GM12875 (cell line): ENCODE data around the gene TDG.
"Not testable (repeated sequence)": the region's sequence is repeated elsewhere in the genome, so short reads cannot be mapped to it uniquely, and the experiment has no call there.

Source experiments
- H3K4me3 ChIP-seq: one replicate; pipeline ENCODE4 v1.5.1; 2011; ENCODE audit warnings: low read depth, low read length, control low read depth
- TF ChIP-seq, protein P1 (sequence below): IDR thresholded peaks from 2 replicates; pipeline ENCODE4 v1.5.1; 2011; ENCODE audit warnings: low read depth, mild to moderate bottlenecking, control low read depth, inconsistent platforms, low read length, moderate library complexity, borderline replicate concordance; ENCODE audit not compliant: insufficient read depth

TDG gene

DNA sequence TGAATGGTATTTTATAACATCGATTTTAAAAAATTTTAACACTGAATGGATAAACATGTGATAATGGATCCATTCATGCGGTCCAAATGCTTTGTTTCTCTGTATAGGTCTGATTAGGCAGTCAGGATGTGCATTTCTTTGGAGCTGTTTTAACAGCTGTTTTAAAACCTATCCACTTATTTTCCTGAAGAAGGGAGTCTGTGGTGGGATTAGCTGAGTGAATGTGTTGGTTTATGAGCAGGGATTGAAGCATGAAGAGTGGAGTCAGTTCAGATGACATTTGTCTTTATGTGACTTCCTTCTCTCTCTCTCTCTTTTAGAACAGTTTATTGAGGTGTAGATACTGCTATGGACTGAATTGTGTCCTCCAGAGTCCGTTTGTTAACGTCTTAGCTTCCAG lies 46.7 kb downstream of the TDG start:
- H3K4me3 ChIP-seq = no peak overlapping the region
- TF ChIP-seq, protein P1, sequence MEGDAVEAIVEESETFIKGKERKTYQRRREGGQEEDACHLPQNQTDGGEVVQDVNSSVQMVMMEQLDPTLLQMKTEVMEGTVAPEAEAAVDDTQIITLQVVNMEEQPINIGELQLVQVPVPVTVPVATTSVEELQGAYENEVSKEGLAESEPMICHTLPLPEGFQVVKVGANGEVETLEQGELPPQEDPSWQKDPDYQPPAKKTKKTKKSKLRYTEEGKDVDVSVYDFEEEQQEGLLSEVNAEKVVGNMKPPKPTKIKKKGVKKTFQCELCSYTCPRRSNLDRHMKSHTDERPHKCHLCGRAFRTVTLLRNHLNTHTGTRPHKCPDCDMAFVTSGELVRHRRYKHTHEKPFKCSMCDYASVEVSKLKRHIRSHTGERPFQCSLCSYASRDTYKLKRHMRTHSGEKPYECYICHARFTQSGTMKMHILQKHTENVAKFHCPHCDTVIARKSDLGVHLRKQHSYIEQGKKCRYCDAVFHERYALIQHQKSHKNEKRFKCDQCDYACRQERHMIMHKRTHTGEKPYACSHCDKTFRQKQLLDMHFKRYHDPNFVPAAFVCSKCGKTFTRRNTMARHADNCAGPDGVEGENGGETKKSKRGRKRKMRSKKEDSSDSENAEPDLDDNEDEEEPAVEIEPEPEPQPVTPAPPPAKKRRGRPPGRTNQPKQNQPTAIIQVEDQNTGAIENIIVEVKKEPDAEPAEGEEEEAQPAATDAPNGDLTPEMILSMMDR = no peak

DNA sequence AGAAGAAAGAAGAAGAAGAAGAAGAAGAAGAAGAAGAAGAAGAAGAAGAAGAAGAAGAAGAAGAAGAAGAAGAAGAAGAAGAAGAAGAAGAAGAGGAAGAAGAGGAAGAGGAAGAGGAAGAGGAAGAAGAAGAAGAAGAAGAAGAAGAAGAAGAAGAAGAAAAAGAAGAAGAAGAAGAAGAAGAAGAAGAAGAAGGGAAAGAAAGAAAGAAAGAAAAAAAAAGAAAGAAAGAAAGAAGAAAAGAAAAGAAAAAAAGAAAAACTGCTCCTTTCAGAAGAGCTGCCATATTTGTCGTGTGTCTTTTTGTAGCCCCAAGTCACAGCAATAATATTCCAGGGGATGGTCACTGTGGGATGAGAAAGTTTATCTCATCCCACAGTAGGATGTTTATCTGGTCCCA lies 56.2 kb downstream of the TDG start:
- H3K4me3 ChIP-seq = not testable (repeated sequence)

DNA sequence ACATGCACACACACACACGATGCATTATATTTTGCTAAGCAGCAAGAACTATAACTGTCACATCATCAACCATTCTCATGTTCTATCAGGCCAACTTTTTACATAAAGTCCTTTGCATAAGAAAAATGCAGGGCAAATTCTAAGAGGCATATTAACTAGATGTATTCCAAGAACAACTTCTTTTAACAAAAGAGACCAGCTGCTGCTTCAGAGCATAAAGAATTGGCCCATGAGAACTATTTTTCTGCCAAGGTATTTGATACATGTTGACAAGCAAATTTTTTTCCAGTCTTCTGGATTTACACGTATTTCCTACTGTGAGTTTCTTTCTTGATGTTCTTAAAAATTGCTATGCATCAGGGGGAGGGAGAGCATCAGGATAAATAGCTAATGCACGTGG lies 57.1 kb downstream of the TDG start:
- TF ChIP-seq, protein P1 = no peak
- no peak overlapping the region for H3K4me3 ChIP-seq

DNA sequence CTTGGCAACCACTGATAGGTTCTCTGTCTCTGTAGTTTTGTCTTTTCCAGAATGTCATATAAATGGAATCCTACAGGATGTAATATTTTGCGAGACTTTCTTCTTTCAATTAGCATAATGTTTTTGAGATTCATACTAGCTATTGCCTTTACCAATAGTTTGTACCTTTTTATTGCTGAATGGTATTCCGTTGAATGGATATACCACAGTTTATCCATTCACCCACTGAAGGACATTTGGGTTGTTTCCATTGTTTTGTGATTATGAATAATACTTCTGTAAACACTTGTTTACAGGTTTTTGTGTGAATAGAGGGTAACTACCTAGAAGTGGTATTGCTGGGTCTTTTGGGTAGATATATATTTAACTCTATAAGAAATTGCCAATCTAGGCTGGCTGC lies 58.0 kb downstream of the TDG start:
- H3K4me3 ChIP-seq = no peak overlapping the region
- TF ChIP-seq, protein P1 = no peak

DNA sequence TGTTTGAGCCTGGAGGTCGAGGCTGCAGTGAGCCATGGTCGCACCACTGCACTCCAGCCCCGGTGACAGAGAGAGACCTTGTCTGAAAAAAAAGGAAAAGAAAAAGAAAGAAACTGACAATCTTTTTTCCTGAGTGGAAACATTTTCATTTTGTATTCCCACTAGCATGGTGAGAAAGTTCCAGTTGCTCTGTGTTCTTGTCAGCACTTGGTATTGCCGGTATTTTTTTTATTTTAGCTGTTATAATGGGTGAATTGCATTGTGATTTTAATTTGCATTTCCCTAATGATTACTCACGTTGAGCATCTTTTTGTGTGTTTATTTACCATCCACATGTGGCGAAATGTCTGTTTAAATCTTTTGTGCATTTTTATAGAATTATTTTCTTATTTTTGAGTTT lies 58.7 kb downstream of the TDG start:
- H3K4me3 ChIP-seq = no peak overlapping the region
- TF ChIP-seq, protein P1 = no peak

DNA sequence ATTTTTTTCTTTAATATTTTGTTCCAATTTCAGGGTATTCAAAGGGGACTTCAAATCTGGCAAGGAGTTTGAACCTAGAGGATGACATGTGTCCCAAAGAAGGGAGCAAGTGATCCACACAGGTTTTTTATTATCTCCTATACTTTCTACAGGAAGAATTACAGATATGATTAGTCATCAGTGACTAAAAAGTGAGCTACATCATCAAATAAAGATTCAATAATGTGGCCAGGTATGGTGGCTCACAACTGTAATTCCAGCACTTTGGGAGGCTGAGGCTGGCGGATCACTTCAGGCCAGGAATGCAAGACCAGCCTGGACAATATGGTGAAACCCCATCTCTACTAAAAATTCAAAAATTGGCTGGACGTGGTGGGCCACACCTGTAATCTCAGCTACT lies 60.1 kb downstream of the TDG start:
- TF ChIP-seq, protein P1 = no peak
- no peak overlapping the region for H3K4me3 ChIP-seq

DNA sequence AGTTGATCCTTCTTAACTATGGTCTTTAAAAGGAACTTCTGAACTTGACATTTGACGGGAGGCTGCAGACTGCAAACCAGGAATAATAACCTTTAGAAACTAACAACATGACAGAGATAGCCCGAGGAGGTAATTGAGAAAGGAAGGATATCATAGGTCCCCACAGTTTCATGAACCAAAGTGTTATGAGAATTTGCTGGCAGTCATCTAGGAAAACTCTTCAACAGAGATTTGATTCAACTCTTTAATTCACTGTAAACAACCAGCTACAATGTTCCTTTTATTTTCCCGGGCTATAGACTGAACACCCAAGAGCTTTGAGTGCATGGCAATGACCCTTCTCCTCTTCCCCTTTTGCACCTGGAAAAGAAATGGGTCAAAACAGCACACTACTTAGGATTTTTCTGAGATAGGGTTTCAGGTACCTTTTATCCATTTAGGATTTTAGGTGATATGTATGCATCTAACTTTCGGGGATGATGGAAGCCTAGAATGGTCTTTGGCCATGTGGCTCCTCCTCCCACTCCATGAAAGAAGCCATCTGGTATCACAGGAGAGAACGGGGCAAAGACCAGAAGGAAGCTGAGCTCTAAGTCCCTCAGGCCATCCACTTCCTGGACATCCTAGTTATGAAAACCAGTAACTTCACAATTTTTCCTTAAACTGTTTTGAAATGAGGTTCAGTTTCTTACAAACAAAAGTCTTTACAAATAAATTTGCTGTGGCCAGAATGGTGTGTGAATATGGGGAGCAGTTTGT lies 61.3 kb downstream of the TDG start:
- no peak overlapping the region for H3K4me3 ChIP-seq
- TF ChIP-seq, protein P1 = no peak

DNA sequence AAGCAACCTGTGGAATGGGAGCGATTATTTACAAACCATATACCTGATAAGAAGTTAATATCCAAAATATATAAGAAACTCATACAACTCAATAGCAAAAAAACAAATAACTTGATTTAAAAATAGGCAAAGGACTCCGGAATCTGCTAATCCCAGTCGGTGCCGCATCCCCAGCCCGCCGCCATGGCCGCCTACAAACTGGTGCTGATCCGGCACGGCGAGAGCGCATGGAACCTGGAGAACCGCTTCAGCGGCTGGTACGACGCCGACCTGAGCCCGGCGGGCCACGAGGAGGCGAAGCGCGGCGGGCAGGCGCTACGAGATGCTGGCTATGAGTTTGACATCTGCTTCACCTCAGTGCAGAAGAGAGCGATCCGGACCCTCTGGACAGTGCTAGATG lies 64.9 kb downstream of the TDG start:
- H3K4me3 ChIP-seq = not testable (repeated sequence)

DNA sequence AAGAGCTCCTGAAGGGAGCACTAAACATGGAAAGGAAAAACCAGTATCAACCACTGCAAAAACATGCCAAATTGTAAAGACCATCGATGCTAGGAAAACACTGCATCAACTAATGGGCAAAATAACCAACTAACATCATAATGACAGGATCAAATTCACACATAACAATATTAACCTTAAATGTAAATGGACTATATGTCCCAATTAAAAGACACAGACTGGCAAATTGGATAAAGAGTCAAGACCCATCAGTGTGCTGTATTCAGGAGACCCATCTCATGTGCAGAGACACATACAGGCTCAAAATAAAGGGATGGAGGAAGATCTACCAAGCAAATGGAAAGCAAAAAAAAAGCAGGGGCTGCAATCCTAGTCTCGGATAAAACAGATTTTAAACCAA lies 70.5 kb downstream of the TDG start:
- H3K4me3 ChIP-seq = not testable (repeated sequence)
